ENCODE measurements around the gene OR6B2. TPM values are rescaled to one million over a fixed set of nuclear protein-coding genes. Genes with fewer than 3 reads are reported as not detected.

The OR6B2 gene
- total RNA-seq, 2 experiments from 2014 or later = not detected

- TF ChIP-seq, protein P1, sequence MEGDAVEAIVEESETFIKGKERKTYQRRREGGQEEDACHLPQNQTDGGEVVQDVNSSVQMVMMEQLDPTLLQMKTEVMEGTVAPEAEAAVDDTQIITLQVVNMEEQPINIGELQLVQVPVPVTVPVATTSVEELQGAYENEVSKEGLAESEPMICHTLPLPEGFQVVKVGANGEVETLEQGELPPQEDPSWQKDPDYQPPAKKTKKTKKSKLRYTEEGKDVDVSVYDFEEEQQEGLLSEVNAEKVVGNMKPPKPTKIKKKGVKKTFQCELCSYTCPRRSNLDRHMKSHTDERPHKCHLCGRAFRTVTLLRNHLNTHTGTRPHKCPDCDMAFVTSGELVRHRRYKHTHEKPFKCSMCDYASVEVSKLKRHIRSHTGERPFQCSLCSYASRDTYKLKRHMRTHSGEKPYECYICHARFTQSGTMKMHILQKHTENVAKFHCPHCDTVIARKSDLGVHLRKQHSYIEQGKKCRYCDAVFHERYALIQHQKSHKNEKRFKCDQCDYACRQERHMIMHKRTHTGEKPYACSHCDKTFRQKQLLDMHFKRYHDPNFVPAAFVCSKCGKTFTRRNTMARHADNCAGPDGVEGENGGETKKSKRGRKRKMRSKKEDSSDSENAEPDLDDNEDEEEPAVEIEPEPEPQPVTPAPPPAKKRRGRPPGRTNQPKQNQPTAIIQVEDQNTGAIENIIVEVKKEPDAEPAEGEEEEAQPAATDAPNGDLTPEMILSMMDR (IDR thresholded peaks at IDR 0.05) = no peak
- intact Hi-C loops (cut with micrococcal nuclease) = no loop called here
- POLR2A ChIA-PET = no interaction called here
- ATAC-seq (no peak), DNase-seq (no peak)
- peaks cover 42% of the 10 kb centered on the region for H3K36me3 Mint-ChIP-seq (ENCODE audit: low read depth)
- no peaks in the 10 kb centered on the region for H3K9me3 Mint-ChIP-seq
- CTCF ChIA-PET = interaction anchor here (1.0 to 1.3 kb wide), 3 partner anchors 9 to 49 kb away, joined by 3 to 4 read pairs (median 3); no protein-coding TSS in a partner anchor
- no peaks in the 10 kb centered on the region for H3K27me3 Mint-ChIP-seq
- H3K4me1 Mint-ChIP-seq (ENCODE audit: low read depth) = peaks cover 9% of the 10 kb centered on the region
- H3K4me3 Mint-ChIP-seq = no peak overlapping the region
- no peak overlapping the region for H3K27ac Mint-ChIP-seq
Observed at GRCh38 chr2:239983004-239983778, 47.0 kb downstream of the OR6B2 start.

Other genes with a start within 250 kb of the OR6B2 start
- gene NDUFA10, start 5.1 kb downstream of the OR6B2 start, total RNA-seq = 100 to 1,000 TPM; 148 to 155 TPM
- gene OR6B3, start 23.1 kb upstream of the OR6B2 start, total RNA-seq = not detected
- 100 to 1,000 TPM; 107 to 120 TPM for gene COPS9, start 105.9 kb upstream of the OR6B2 start, total RNA-seq
- gene OTOS, start 110.2 kb upstream of the OR6B2 start, total RNA-seq = not detected